DND-41 (cell line): Measurements from ENCODE around the gene LRRC25.

Experiments used
- ATAC-seq: fragments of 200-7000 bp; cut with Tn5 transposase; 3 replicates; pipeline ENCODE4 v1.9.1; 2021; ENCODE audit warnings: low read depth; ENCODE audit not compliant: insufficient read depth
- DNase-seq: peaks from one replicate; pipeline ENCODE4 v3.0.0-alpha.2; 2020
- H2AFZ ChIP-seq: 2 replicates; pipeline ENCODE4 v1.6.0; 2012; ENCODE audit warnings: low read depth, low read length
- H3K27ac ChIP-seq: 2 replicates; pipeline ENCODE4 v1.5.1; 2012; ENCODE audit warnings: low read length, inconsistent platforms
- H3K27me3 ChIP-seq: fragments of 200-600 bp; sonication (generic); 2 replicates; pipeline ENCODE4 v1.6.0; 2012; ENCODE audit warnings: low read length, mild to moderate bottlenecking, inconsistent platforms; ENCODE audit not compliant: insufficient read depth, poor library complexity
- H3K36me3 ChIP-seq: 2 replicates; pipeline ENCODE4 v1.5.1; 2012; ENCODE audit warnings: low read length, inconsistent platforms; ENCODE audit not compliant: insufficient read depth
- H3K4me1 ChIP-seq: 2 replicates; pipeline ENCODE4 v1.5.1; 2012; ENCODE audit warnings: mild to moderate bottlenecking, low read length; ENCODE audit not compliant: insufficient read depth
- H3K4me2 ChIP-seq: 2 replicates; pipeline ENCODE4 v1.6.0; 2012; ENCODE audit warnings: mild to moderate bottlenecking, moderate library complexity, low read length, inconsistent platforms; ENCODE audit not compliant: insufficient read depth
- H3K4me3 ChIP-seq, 2 experiments: fragments of 200-600 bp in 1 of 2; shearing (Covaris generic) in 1 of 2; 2 replicates each; pipeline ENCODE4 v1.5.1; 2012 to 2016; ENCODE audit warnings: inconsistent platforms in 2 of 2, low read length in 2 of 2, mild to moderate bottlenecking in 2 of 2, low read depth in 1 of 2, moderate library complexity in 1 of 2
- H3K79me2 ChIP-seq: 2 replicates; pipeline ENCODE4 v1.6.0; 2012; ENCODE audit warnings: low read length, inconsistent platforms; ENCODE audit not compliant: insufficient read depth
- H3K9ac ChIP-seq: 2 replicates; pipeline ENCODE4 v1.6.0; 2012; ENCODE audit warnings: low read depth, mild to moderate bottlenecking, inconsistent platforms, low read length, moderate library complexity
- H3K9me3 ChIP-seq: 2 replicates; pipeline ENCODE4 v1.5.1; 2012; ENCODE audit warnings: low read length, moderate library complexity, mild to moderate bottlenecking, inconsistent platforms; ENCODE audit not compliant: insufficient read depth, severe bottlenecking
- H4K20me1 ChIP-seq: 2 replicates; pipeline ENCODE4 v1.6.0; 2012; ENCODE audit warnings: low read length; ENCODE audit not compliant: insufficient read depth
- CTCF ChIP-seq: IDR thresholded peaks from 2 replicates; pipeline ENCODE4 v1.5.1; 2012; ENCODE audit warnings: borderline replicate concordance, low read length, moderate library complexity, mild to moderate bottlenecking; ENCODE audit not compliant: poor library complexity, severe bottlenecking; ENCODE audit errors: extremely low read depth
- EZH2 ChIP-seq: IDR thresholded peaks from 3 replicates; pipeline ENCODE4 v1.6.1; 2012; ENCODE audit warnings: borderline replicate concordance, low read depth, mild to moderate bottlenecking, moderate library complexity, low read length, inconsistent platforms; ENCODE audit not compliant: severe bottlenecking

Gene LRRC25

GRCh38 chr19:18418029-18418482 lies 20.6 kb upstream of the LRRC25 start:
- Histone ChIP-seq H3K36me3 (peaks cover 4% of the 10 kb centered on the region; the same call in 1 of the 2 replicates), H3K79me2 (peaks cover 40% of the 10 kb centered on the region), H3K9me3 (no peaks in the 10 kb centered on the region), H3K4me1 (peaks cover 82% of the 10 kb centered on the region), H3K27me3 (peaks cover 27% of the 10 kb centered on the region), H4K20me1 (peaks cover 40% of the 10 kb centered on the region), H3K4me3 (peak overlapping the region in 1 of 2 experiments; percentile 70; a peak in 1 of 4 replicates), H2AFZ (no peak overlapping the region), H3K27ac (no peak overlapping the region), H3K4me2 (peak overlapping the region; percentile 88), H3K9ac (no peak overlapping the region)
- DNase-seq: no peak
- TF ChIP-seq EZH2 (no peak), CTCF (no peak)
- ATAC-seq: no peak

- Histone ChIP-seq H3K4me3 (peak overlapping the region in 1 of 2 experiments; percentile 53; a peak in 2 of 4 replicates), H3K79me2 (peaks cover 34% of the 10 kb centered on the region), H3K27me3 (peaks cover 27% of the 10 kb centered on the region), H3K36me3 (no peaks in the 10 kb centered on the region), H3K4me2 (peak overlapping the region; percentile 88), H2AFZ (peak overlapping the region; percentile 59), H3K9me3 (no peaks in the 10 kb centered on the region), H4K20me1 (peaks cover 34% of the 10 kb centered on the region), H3K9ac (peak overlapping the region; percentile 39), H3K27ac (0 out of 2 replicates have a peak overlapping the region, but pooled peaks have one; percentile 20), H3K4me1 (peaks cover 78% of the 10 kb centered on the region)
- TF ChIP-seq CTCF (no peak), EZH2 (peak; percentile 54)
- ATAC-seq (peak; percentile 20), DNase-seq (peak; percentile 67)
These were observed 20.0 kb upstream of the LRRC25 start for GRCh38 chr19:18417250-18418028.

- Histone ChIP-seq H2AFZ (peak overlapping the region; percentile 67), H4K20me1 (peaks cover 28% of the 10 kb centered on the region), H3K27ac (peak overlapping the region; percentile 53; the same call in 1 of the 2 replicates), H3K9me3 (no peaks in the 10 kb centered on the region), H3K9ac (peak overlapping the region; percentile 39), H3K79me2 (peaks cover 28% of the 10 kb centered on the region), H3K36me3 (no peaks in the 10 kb centered on the region), H3K4me3 (peak overlapping the region in 1 of 2 experiments; percentile 53; a peak in 2 of 4 replicates), H3K27me3 (peaks cover 27% of the 10 kb centered on the region), H3K4me2 (peak overlapping the region; percentile 88), H3K4me1 (peaks cover 73% of the 10 kb centered on the region)
- ATAC-seq (peak; percentile 49), DNase-seq (peak; percentile 86)
- no peak for TF ChIP-seq EZH2
- no peak for TF ChIP-seq CTCF
These were observed 19.4 kb upstream of the LRRC25 start for GRCh38 chr19:18416778-18417249.
